Activated CD4-positive, CD25-positive, alpha-beta regulatory T cell treated with anti-CD3 and anti-CD28 coated beads, Interleukin-2, amount 50 U/mL, for 24 hours (primary cell): ENCODE measurements around the gene POLA1.

Experiments
- ATAC-seq, 2 donors: fragments of 150-1000 bp; cut with Tn5 transposase; one replicate each; pipeline ENCODE4 v1.10.0; 2021; ENCODE audit warnings: mild to moderate bottlenecking in 1 of 2, moderate library complexity in 1 of 2

Gene POLA1

GRCh38 chrX:24877854-24878650 is 184.3 kb downstream of the POLA1 start:
- ATAC-seq = no peak

- ATAC-seq = no peak
These were observed 186.0 kb downstream of the POLA1 start for GRCh38 chrX:24879679-24880078.

- ATAC-seq = no peak
These were observed 193.2 kb downstream of the POLA1 start for GRCh38 chrX:24886916-24887315.

GRCh38 chrX:24890677-24891076 is 197.0 kb downstream of the POLA1 start:
- peak; percentile 90 to 91 for ATAC-seq

GRCh38 chrX:24899391-24899790 is 205.7 kb downstream of the POLA1 start:
- no peak for ATAC-seq

- ATAC-seq = no peak
These were observed 206.5 kb downstream of the POLA1 start for GRCh38 chrX:24900234-24900633.

GRCh38 chrX:24902806-24903205 is 209.1 kb downstream of the POLA1 start:
- ATAC-seq = no peak

GRCh38 chrX:24918715-24919114 is 225.0 kb downstream of the POLA1 start:
- ATAC-seq = no peak

- no peak for ATAC-seq
These were observed 227.1 kb downstream of the POLA1 start for GRCh38 chrX:24920769-24921168.

- ATAC-seq = peak; percentile 38 to 45
These were observed 231.7 kb downstream of the POLA1 start for GRCh38 chrX:24925430-24925829.

GRCh38 chrX:24927372-24927771 is 233.7 kb downstream of the POLA1 start:
- no peak for ATAC-seq

- no peak for ATAC-seq
These were observed 234.4 kb downstream of the POLA1 start for GRCh38 chrX:24928114-24928513.

GRCh38 chrX:24934279-24934678 is 240.6 kb downstream of the POLA1 start:
- no peak for ATAC-seq

- ATAC-seq = no peak
These were observed 251.3 kb downstream of the POLA1 start for GRCh38 chrX:24945009-24945408.

- no peak for ATAC-seq
These were observed 252.7 kb downstream of the POLA1 start for GRCh38 chrX:24946369-24946768.

GRCh38 chrX:24954732-24955131 is 261.0 kb downstream of the POLA1 start:
- no peak for ATAC-seq

- no peak for ATAC-seq
These were observed 261.7 kb downstream of the POLA1 start for GRCh38 chrX:24955372-24955930.

- no peak for ATAC-seq
These were observed 263.1 kb downstream of the POLA1 start for GRCh38 chrX:24956828-24957227.

- ATAC-seq = no peak
These were observed 268.1 kb downstream of the POLA1 start for GRCh38 chrX:24961809-24962208.

- no peak for ATAC-seq
These were observed 270.1 kb downstream of the POLA1 start for GRCh38 chrX:24963823-24964222.

- no peak for ATAC-seq
These were observed 271.7 kb downstream of the POLA1 start for GRCh38 chrX:24965372-24965771.

GRCh38 chrX:24969812-24970211 is 276.1 kb downstream of the POLA1 start:
- ATAC-seq = no peak

GRCh38 chrX:24979081-24979480 is 285.4 kb downstream of the POLA1 start:
- no peak for ATAC-seq

- ATAC-seq = no peak
These were observed 287.3 kb downstream of the POLA1 start for GRCh38 chrX:24981030-24981429.
